DOHH2 (cell line): ENCODE data around the gene RDM1.
"Not testable (repeated sequence)": the region's sequence is repeated elsewhere in the genome, so short reads cannot be mapped to it uniquely, and the experiment has no call there.

Source experiments
- H3F3A ChIP-seq: fragments of 200-600 bp; sonication (generic), shearing (Covaris generic); 2 replicates; pipeline ENCODE4 v1.6.0; 2016; ENCODE audit warnings: antibody characterized with exemption, mild to moderate bottlenecking; ENCODE audit not compliant: control insufficient read depth, insufficient read depth
- H3K27ac ChIP-seq: fragments of 200-600 bp; sonication (generic); 2 replicates; pipeline ENCODE4 v1.5.1; 2014; ENCODE audit warnings: low read depth, mild to moderate bottlenecking, low read length, moderate library complexity
- H3K27me3 ChIP-seq: fragments of 200-600 bp; sonication (generic); 2 replicates; pipeline ENCODE4 v1.6.1; 2014; ENCODE audit warnings: mild to moderate bottlenecking, low read length, mixed read lengths; ENCODE audit not compliant: control insufficient read depth
- H3K36me3 ChIP-seq: fragments of 200-600 bp; sonication (generic); 2 replicates; pipeline ENCODE4 v1.6.1; 2014; ENCODE audit warnings: mild to moderate bottlenecking, low read length, moderate library complexity, mixed read lengths; ENCODE audit not compliant: control insufficient read depth
- H3K4me1 ChIP-seq: fragments of 200-600 bp; sonication (generic); 2 replicates; pipeline ENCODE4 v1.6.1; 2014; ENCODE audit warnings: mild to moderate bottlenecking, low read length, mixed read lengths; ENCODE audit not compliant: control insufficient read depth
- H3K4me2 ChIP-seq: fragments of 200-600 bp; sonication (generic); 2 replicates; pipeline ENCODE4 v1.6.0; 2014; ENCODE audit warnings: mild to moderate bottlenecking, low read length, moderate library complexity
- H3K4me3 ChIP-seq: fragments of 200-600 bp; sonication (generic); 2 replicates; pipeline ENCODE4 v1.5.1; 2014; ENCODE audit warnings: mild to moderate bottlenecking, low read length, mixed read lengths
- H3K79me2 ChIP-seq: fragments of 200-600 bp; sonication (generic); 2 replicates; pipeline ENCODE4 v1.6.1; 2014; ENCODE audit warnings: mild to moderate bottlenecking, low read length, mixed read lengths; ENCODE audit not compliant: control insufficient read depth
- H3K9me2 ChIP-seq: fragments of 200-600 bp; sonication (generic); replicated peaks from 2 replicates; pipeline ENCODE4 v1.6.1; 2014; ENCODE audit warnings: mild to moderate bottlenecking, low read length, mixed read lengths; ENCODE audit not compliant: control insufficient read depth
- H3K9me3 ChIP-seq: fragments of 200-600 bp; sonication (generic); 2 replicates; pipeline ENCODE4 v1.6.1; 2014; ENCODE audit warnings: antibody characterized with exemption, low read length, mixed read lengths; ENCODE audit not compliant: control insufficient read depth, insufficient read depth
- H4K20me1 ChIP-seq: fragments of 200-600 bp; sonication (generic); 2 replicates; pipeline ENCODE4 v1.6.0; 2014; ENCODE audit warnings: low read depth, mild to moderate bottlenecking, antibody characterized with exemption, low read length, moderate library complexity; ENCODE audit not compliant: control insufficient read depth, insufficient read depth
- CTCF ChIP-seq: fragments of 200-600 bp; sonication (generic); IDR thresholded peaks from one replicate; pipeline ENCODE4 v1.5.1; 2014; ENCODE audit warnings: antibody characterized with exemption, mild to moderate bottlenecking, low read depth, low read length; ENCODE audit not compliant: poor library complexity, severe bottlenecking
- EZH2phosphoT487 ChIP-seq: fragments of 200-600 bp; sonication (generic); IDR thresholded peaks from 2 replicates; pipeline ENCODE4 v1.6.1; 2017; ENCODE audit warnings: borderline replicate concordance, mild to moderate bottlenecking, antibody characterized with exemption, low read length, moderate library complexity, mixed read lengths

Gene RDM1

GRCh38 chr17:35898283-35899070 lies 32.1 kb downstream of the RDM1 start:
- Histone ChIP-seq H3K4me3 (no peak overlapping the region), H3K27ac (no peak overlapping the region), H3K4me1 (no peaks in the 10 kb centered on the region), H3K9me3 (no peaks in the 10 kb centered on the region), H3K36me3 (no peaks in the 10 kb centered on the region), H3K79me2 (no peaks in the 10 kb centered on the region), H3K27me3 (no peaks in the 10 kb centered on the region), H4K20me1 (no peaks in the 10 kb centered on the region), H3K9me2 (no peaks in the 10 kb centered on the region), H3F3A (no peaks in the 10 kb centered on the region), H3K4me2 (no peak overlapping the region)
- no peak for TF ChIP-seq EZH2phosphoT487
- no peak for TF ChIP-seq CTCF

GRCh38 chr17:35897772-35898171 lies 32.8 kb downstream of the RDM1 start:
- H3K27me3 ChIP-seq, H3K9me3 ChIP-seq, H3K9me2 ChIP-seq, H3F3A ChIP-seq, H3K4me2 ChIP-seq, H3K4me3 ChIP-seq, H3K4me1 ChIP-seq, H4K20me1 ChIP-seq, H3K36me3 ChIP-seq, H3K79me2 ChIP-seq, H3K27ac ChIP-seq: not testable (repeated sequence)

- H3K27me3 ChIP-seq, result no peaks in the 10 kb centered on the region
- TF ChIP-seq EZH2phosphoT487 (no peak), CTCF (no peak)
- H3K27ac ChIP-seq, result no peak overlapping the region
These were observed 34.7 kb downstream of the RDM1 start for GRCh38 chr17:35895636-35896587.

More at GRCh38 chr17:35895636-35896587, 34.7 kb downstream of the RDM1 start:
- H3K9me3 ChIP-seq, result no peaks in the 10 kb centered on the region
- H3K4me2 ChIP-seq, result no peak overlapping the region
- no peaks in the 10 kb centered on the region for H3K36me3 ChIP-seq
- peaks cover under 1% of the 10 kb centered on the region; the same call in 1 of the 2 replicates for H4K20me1 ChIP-seq
- no peaks in the 10 kb centered on the region for H3K4me1 ChIP-seq
- H3K9me2 ChIP-seq, result no peaks in the 10 kb centered on the region
- H3F3A ChIP-seq, result no peaks in the 10 kb centered on the region
- no peaks in the 10 kb centered on the region for H3K79me2 ChIP-seq
- no peak overlapping the region for H3K4me3 ChIP-seq
